ENCODE data around the gene FBN2. TPM values are rescaled to one million over a fixed set of nuclear protein-coding genes. Genes with fewer than 3 reads are reported as not detected.

FBN2 gene
- total RNA-seq, 4 donors from 2014 or later, result 5.4 to 14.9 (median 10.1) TPM

GRCh38 chr5:128300181-128300580, 237.9 kb downstream of the FBN2 start:
- no peaks in the 10 kb centered on the region for H3K27me3 ChIP-seq
- H3K9me3 ChIP-seq, result no peaks in the 10 kb centered on the region
- no peak overlapping the region for H3K27ac ChIP-seq (replicated peaks in 1 of 4)
- 47% methylated on average over 4 of the region's 4 CpGs for whole genome bisulfite sequencing
- DNase-seq (ENCODE audit: extremely low spot score), result no peak
- peaks cover 0 to 9% (median 0%) of the 10 kb centered on the region in 4 donors for H3K36me3 ChIP-seq
- H3K4me3 ChIP-seq, result no peak overlapping the region
- TF ChIP-seq, protein P1, sequence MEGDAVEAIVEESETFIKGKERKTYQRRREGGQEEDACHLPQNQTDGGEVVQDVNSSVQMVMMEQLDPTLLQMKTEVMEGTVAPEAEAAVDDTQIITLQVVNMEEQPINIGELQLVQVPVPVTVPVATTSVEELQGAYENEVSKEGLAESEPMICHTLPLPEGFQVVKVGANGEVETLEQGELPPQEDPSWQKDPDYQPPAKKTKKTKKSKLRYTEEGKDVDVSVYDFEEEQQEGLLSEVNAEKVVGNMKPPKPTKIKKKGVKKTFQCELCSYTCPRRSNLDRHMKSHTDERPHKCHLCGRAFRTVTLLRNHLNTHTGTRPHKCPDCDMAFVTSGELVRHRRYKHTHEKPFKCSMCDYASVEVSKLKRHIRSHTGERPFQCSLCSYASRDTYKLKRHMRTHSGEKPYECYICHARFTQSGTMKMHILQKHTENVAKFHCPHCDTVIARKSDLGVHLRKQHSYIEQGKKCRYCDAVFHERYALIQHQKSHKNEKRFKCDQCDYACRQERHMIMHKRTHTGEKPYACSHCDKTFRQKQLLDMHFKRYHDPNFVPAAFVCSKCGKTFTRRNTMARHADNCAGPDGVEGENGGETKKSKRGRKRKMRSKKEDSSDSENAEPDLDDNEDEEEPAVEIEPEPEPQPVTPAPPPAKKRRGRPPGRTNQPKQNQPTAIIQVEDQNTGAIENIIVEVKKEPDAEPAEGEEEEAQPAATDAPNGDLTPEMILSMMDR (IDR thresholded peaks at IDR 0.05), result no peak
- TF ChIP-seq EP300 (IDR thresholded peaks at IDR 0.05), result no peak
- no peak for TF ChIP-seq POLR2A (IDR thresholded peaks at IDR 0.05; ENCODE audit: low read depth)
- no peak for TF ChIP-seq POLR2AphosphoS5 (IDR thresholded peaks at IDR 0.05)
- peaks cover 0 to 11% (median 7%) of the 10 kb centered on the region in 4 donors for H3K4me1 ChIP-seq
- intact Hi-C loops (cut with DNase I), result no loop called here

- Histone ChIP-seq H3K27ac (replicated peaks in 1 of 4) (no peak overlapping the region), H3K9me3 (no peaks in the 10 kb centered on the region), H3K36me3 (peaks cover 0 to 25% (median 4%) of the 10 kb centered on the region in 4 donors), H3K4me3 (no peak overlapping the region), H3K27me3 (no peaks in the 10 kb centered on the region), H3K4me1 (no peaks in the 10 kb centered on the region)
- 43% methylated on average over 2 of the region's 2 CpGs for WGBS
- TF ChIP-seq EP300 (IDR thresholded peaks at IDR 0.05) (no peak), POLR2AphosphoS5 (IDR thresholded peaks at IDR 0.05) (no peak), POLR2A (IDR thresholded peaks at IDR 0.05; ENCODE audit: low read depth) (no peak)
- TF ChIP-seq, protein P1 (IDR thresholded peaks at IDR 0.05), result no peak
- intact Hi-C loops (cut with DNase I), result no loop called here
- DNase-seq (ENCODE audit: extremely low spot score), result no peak
These were observed 247.7 kb downstream of the FBN2 start for GRCh38 chr5:128290152-128290858.

- Histone ChIP-seq H3K4me1 (no peaks in the 10 kb centered on the region), H3K4me3 (no peak overlapping the region), H3K27ac (replicated peaks in 1 of 4) (no peak overlapping the region), H3K9me3 (no peaks in the 10 kb centered on the region), H3K36me3 (peaks cover 0 to 25% (median 4%) of the 10 kb centered on the region in 4 donors), H3K27me3 (no peaks in the 10 kb centered on the region)
- WGBS, result 89% methylated on average over 2 of the region's 2 CpGs
- no peak for DNase-seq (ENCODE audit: extremely low spot score)
- TF ChIP-seq POLR2A (IDR thresholded peaks at IDR 0.05; ENCODE audit: low read depth), result no peak
- TF ChIP-seq POLR2AphosphoS5 (IDR thresholded peaks at IDR 0.05), result no peak
- TF ChIP-seq, protein P1 (IDR thresholded peaks at IDR 0.05), result no peak
- no peak for TF ChIP-seq EP300 (IDR thresholded peaks at IDR 0.05)
- intact Hi-C loops (cut with DNase I), result no loop called here
These were observed 250.3 kb downstream of the FBN2 start for GRCh38 chr5:128287740-128288139.

GRCh38 chr5:128284236-128284635, 253.8 kb downstream of the FBN2 start:
- intact Hi-C loops (cut with DNase I), result no loop called here
- Histone ChIP-seq H3K4me1 (no peaks in the 10 kb centered on the region), H3K36me3 (peaks cover 0 to 23% (median 4%) of the 10 kb centered on the region in 4 donors), H3K27me3 (no peaks in the 10 kb centered on the region), H3K4me3 (no peak overlapping the region), H3K27ac (replicated peaks in 1 of 4) (no peak overlapping the region), H3K9me3 (no peaks in the 10 kb centered on the region)
- DNase-seq (ENCODE audit: extremely low spot score), result no peak
- WGBS, result 94% methylated on average over 2 of the region's 2 CpGs
- TF ChIP-seq POLR2A (IDR thresholded peaks at IDR 0.05; ENCODE audit: low read depth), result no peak
- TF ChIP-seq POLR2AphosphoS5 (IDR thresholded peaks at IDR 0.05), result no peak
- TF ChIP-seq, protein P1 (IDR thresholded peaks at IDR 0.05), result no peak
- TF ChIP-seq EP300 (IDR thresholded peaks at IDR 0.05), result no peak

Measured in esophagus muscularis mucosa (tissue), 4 donors.